Suprapubic skin (tissue), 4 donors: ENCODE data around the gene TGDS. TPM values are rescaled to one million over a fixed set of nuclear protein-coding genes. Genes with fewer than 3 reads are reported as not detected.

Experiments used
- DNase-seq, 2 donors: peaks; one replicate each; pipeline ENCODE4 v3.0.0-alpha.2; 2019; ENCODE audit warnings: low spot score in 2 of 2
- H3K27ac ChIP-seq: fragments of 200-600 bp; sonication (generic); one replicate; pipeline ENCODE4 v1.5.1; 2019
- H3K27me3 ChIP-seq: fragments of 200-600 bp; sonication (generic); one replicate; pipeline ENCODE4 v1.5.1; 2019
- H3K36me3 ChIP-seq: fragments of 200-600 bp; sonication (generic); one replicate; pipeline ENCODE4 v1.5.1; 2019
- H3K4me1 ChIP-seq: fragments of 200-600 bp; sonication (generic); one replicate; pipeline ENCODE4 v1.5.1; 2019
- H3K4me3 ChIP-seq: fragments of 200-600 bp; sonication (generic); one replicate; pipeline ENCODE4 v1.5.1; 2019; ENCODE audit warnings: mild to moderate bottlenecking
- H3K9me3 ChIP-seq: fragments of 200-600 bp; sonication (generic); one replicate; pipeline ENCODE4 v1.5.1; 2019
- CTCF ChIP-seq, 2 donors: fragments of 200-600 bp in 1 of 2; fragments of 450-650 bp in 1 of 2; sonication (generic) in 1 of 2; IDR thresholded peaks; one replicate each; pipeline ENCODE4 v1.5.1; 2016 to 2019; ENCODE audit warnings: antibody characterized with exemption in 2 of 2, mild to moderate bottlenecking in 1 of 2, moderate library complexity in 1 of 2
- EP300 ChIP-seq: sonication (generic); formaldehyde crosslinking; IDR thresholded peaks from one replicate; pipeline ENCODE4 v1.6.1; 2017; ENCODE audit warnings: antibody characterized with exemption
- POLR2A ChIP-seq, 2 donors: fragments of 450-650 bp; IDR thresholded peaks; one replicate each; pipeline ENCODE4 v1.6.1; 2017; ENCODE audit warnings: antibody characterized with exemption in 2 of 2, mild to moderate bottlenecking in 2 of 2, moderate library complexity in 2 of 2
- POLR2AphosphoS5 ChIP-seq, 3 donors: sonication (generic); formaldehyde crosslinking; IDR thresholded peaks; one replicate each; pipeline ENCODE4 v1.6.1; 2017; ENCODE audit warnings: antibody characterized with exemption in 3 of 3
- WGBS: methylation state at CpG from one replicate; pipeline ENCODE4 v1.1.5; 2018; 5-methylcytosine and 5-hydroxymethylcytosine counted together
- total RNA-seq, 4 donors: library from RNA; depleted of rRNA; stranded (reverse); fragments of >200 nt; gene quantifications; one replicate each; pipeline ENCODE4 v1.1.0, GENCODE V29; 2016

TGDS gene
- total RNA-seq, 4 donors from 2014 or later = 7.4 to 9.3 (median 8.0) TPM

GRCh38 chr13:94598281-94598680, 2.3 kb upstream of the TGDS start:
- no peak overlapping the region for H3K4me3 ChIP-seq
- TF ChIP-seq POLR2AphosphoS5 (IDR thresholded peaks at IDR 0.05) = no peak
- TF ChIP-seq POLR2A (IDR thresholded peaks at IDR 0.05) = no peak
- no peak for TF ChIP-seq CTCF (IDR thresholded peaks at IDR 0.05)
- no peak for TF ChIP-seq EP300
- WGBS = 96% methylated on average over 3 of the region's 3 CpGs
- H3K4me1 ChIP-seq = peaks cover 30% of the 10 kb centered on the region
- H3K9me3 ChIP-seq = no peaks in the 10 kb centered on the region
- no peak for DNase-seq
- no peaks in the 10 kb centered on the region for H3K36me3 ChIP-seq
- no peaks in the 10 kb centered on the region for H3K27me3 ChIP-seq
- H3K27ac ChIP-seq = no peak overlapping the region

GRCh38 chr13:94596575-94596971, 621 bp upstream of the TGDS start:
- Histone ChIP-seq H3K9me3 (no peaks in the 10 kb centered on the region), H3K4me3 (peak overlapping the region; percentile 82), H3K36me3 (peaks cover 9% of the 10 kb centered on the region), H3K27me3 (no peaks in the 10 kb centered on the region), H3K4me1 (peaks cover 30% of the 10 kb centered on the region), H3K27ac (no peak overlapping the region)
- no peak for DNase-seq
- WGBS = 71% methylated on average over 15 of the region's 20 CpGs
- TF ChIP-seq CTCF (IDR thresholded peaks at IDR 0.05) = no peak
- TF ChIP-seq POLR2A (IDR thresholded peaks at IDR 0.05) = no peak
- no peak for TF ChIP-seq POLR2AphosphoS5 (IDR thresholded peaks at IDR 0.05)
- no peak for TF ChIP-seq EP300

- 7% methylated on average over 16 of the region's 16 CpGs for WGBS
- peak overlapping the region; percentile 68 for H3K27ac ChIP-seq
- no peaks in the 10 kb centered on the region for H3K9me3 ChIP-seq
- no peaks in the 10 kb centered on the region for H3K27me3 ChIP-seq
- no peak for DNase-seq
- peaks cover 20% of the 10 kb centered on the region for H3K36me3 ChIP-seq
- peaks cover 25% of the 10 kb centered on the region for H3K4me1 ChIP-seq
- H3K4me3 ChIP-seq = peak overlapping the region; percentile 82
- TF ChIP-seq POLR2A (IDR thresholded peaks at IDR 0.05) (no peak), EP300 (no peak)
Measured at GRCh38 chr13:94595001-94595949, 677 bp downstream of the TGDS start.

- no peak overlapping the region for H3K4me3 ChIP-seq
- no peak for DNase-seq
- H3K36me3 ChIP-seq = peaks cover 28% of the 10 kb centered on the region
- 97% methylated on average over 3 of the region's 3 CpGs for WGBS
- no peaks in the 10 kb centered on the region for H3K27me3 ChIP-seq
- no peaks in the 10 kb centered on the region for H3K9me3 ChIP-seq
- no peak for TF ChIP-seq CTCF (IDR thresholded peaks at IDR 0.05)
- peaks cover 20% of the 10 kb centered on the region for H3K4me1 ChIP-seq
- H3K27ac ChIP-seq = no peak overlapping the region
Measured at GRCh38 chr13:94590744-94591143, 5.2 kb downstream of the TGDS start.

GRCh38 chr13:94588541-94588940, 7.4 kb downstream of the TGDS start:
- H3K36me3 ChIP-seq = peaks cover 38% of the 10 kb centered on the region
- no peak for TF ChIP-seq POLR2A (IDR thresholded peaks at IDR 0.05)
- no peak for TF ChIP-seq EP300
- TF ChIP-seq CTCF (IDR thresholded peaks at IDR 0.05) = no peak
- no peak for TF ChIP-seq POLR2AphosphoS5 (IDR thresholded peaks at IDR 0.05)

More at GRCh38 chr13:94588541-94588940, 7.4 kb downstream of the TGDS start:
- no peak for DNase-seq
- peaks cover 2% of the 10 kb centered on the region for H3K4me1 ChIP-seq
- no peak overlapping the region for H3K4me3 ChIP-seq
- H3K27me3 ChIP-seq = no peaks in the 10 kb centered on the region
- no peaks in the 10 kb centered on the region for H3K9me3 ChIP-seq
- H3K27ac ChIP-seq = no peak overlapping the region
- 87% methylated on average over 4 of the region's 4 CpGs for WGBS
